ENCODE results near the gene ESRRB. TPM values are rescaled to one million over a fixed set of nuclear protein-coding genes. Genes with fewer than 3 reads are reported as not detected.

Gene ESRRB
- total RNA-seq, 1 donor from 2014 or later = 0.08 TPM

DNA sequence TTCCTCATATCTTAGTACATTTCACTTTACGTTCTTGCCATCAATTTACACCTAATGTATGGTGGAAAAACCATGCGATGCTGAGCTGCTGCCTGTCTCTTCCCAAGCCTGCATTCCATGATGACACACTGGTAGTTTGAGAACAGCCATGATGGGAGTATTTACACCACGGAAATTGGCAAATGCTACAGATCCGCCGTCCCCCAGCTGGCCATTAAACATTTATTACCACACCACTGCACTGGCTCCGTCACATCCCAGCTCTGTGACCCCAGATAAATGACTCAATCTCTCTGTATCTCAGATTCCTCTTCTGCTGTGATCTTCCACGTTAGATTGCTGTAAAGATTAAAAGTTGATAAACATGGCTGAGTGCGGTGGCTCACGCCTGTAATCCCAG is 13.9 kb downstream of the ESRRB start:
- TF ChIP-seq, protein P1, sequence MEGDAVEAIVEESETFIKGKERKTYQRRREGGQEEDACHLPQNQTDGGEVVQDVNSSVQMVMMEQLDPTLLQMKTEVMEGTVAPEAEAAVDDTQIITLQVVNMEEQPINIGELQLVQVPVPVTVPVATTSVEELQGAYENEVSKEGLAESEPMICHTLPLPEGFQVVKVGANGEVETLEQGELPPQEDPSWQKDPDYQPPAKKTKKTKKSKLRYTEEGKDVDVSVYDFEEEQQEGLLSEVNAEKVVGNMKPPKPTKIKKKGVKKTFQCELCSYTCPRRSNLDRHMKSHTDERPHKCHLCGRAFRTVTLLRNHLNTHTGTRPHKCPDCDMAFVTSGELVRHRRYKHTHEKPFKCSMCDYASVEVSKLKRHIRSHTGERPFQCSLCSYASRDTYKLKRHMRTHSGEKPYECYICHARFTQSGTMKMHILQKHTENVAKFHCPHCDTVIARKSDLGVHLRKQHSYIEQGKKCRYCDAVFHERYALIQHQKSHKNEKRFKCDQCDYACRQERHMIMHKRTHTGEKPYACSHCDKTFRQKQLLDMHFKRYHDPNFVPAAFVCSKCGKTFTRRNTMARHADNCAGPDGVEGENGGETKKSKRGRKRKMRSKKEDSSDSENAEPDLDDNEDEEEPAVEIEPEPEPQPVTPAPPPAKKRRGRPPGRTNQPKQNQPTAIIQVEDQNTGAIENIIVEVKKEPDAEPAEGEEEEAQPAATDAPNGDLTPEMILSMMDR (IDR thresholded peaks at IDR 0.05; ENCODE audit: unreplicated experiment) = no peak
- no peaks in the 10 kb centered on the region for H3K36me3 Mint-ChIP-seq (ENCODE audit: low read depth, unreplicated experiment)
- peaks cover 1% of the 10 kb centered on the region for H3K27me3 Mint-ChIP-seq (ENCODE audit: unreplicated experiment)
- H3K9me3 Mint-ChIP-seq (ENCODE audit: unreplicated experiment) = no peaks in the 10 kb centered on the region
- no peak for DNase-seq (ENCODE audit: low spot score)
- no peaks in the 10 kb centered on the region for H3K4me1 Mint-ChIP-seq (ENCODE audit: unreplicated experiment)
- no peak overlapping the region for H3K27ac Mint-ChIP-seq (ENCODE audit: unreplicated experiment)
- H3K4me3 Mint-ChIP-seq (ENCODE audit: unreplicated experiment) = no peak overlapping the region

DNA sequence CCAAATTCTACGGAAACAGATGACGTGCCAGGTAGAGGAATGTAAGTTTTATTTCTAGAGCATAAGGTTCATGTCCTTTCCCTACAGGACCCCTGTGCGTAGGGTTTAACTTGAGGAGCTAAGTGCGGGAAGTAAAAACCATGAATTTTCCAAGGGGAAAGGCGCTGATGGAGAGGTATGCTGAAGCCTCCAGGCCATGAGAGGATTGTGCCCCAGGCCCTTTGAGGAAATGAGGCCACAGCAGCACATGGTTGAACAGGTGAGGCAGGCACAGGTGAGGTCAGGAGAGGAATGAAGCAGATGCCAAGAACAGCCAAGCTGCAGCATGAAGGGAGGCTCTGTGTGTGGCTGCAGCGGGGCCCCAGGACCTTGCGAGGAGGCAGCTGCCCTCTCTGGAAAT is 14.7 kb downstream of the ESRRB start:
- no peak for DNase-seq (ENCODE audit: low spot score)
- Mint-ChIP-seq H3K4me3 (ENCODE audit: unreplicated experiment) (no peak overlapping the region), H3K27ac (ENCODE audit: unreplicated experiment) (no peak overlapping the region), H3K9me3 (ENCODE audit: unreplicated experiment) (no peaks in the 10 kb centered on the region), H3K4me1 (ENCODE audit: unreplicated experiment) (no peaks in the 10 kb centered on the region), H3K27me3 (ENCODE audit: unreplicated experiment) (peaks cover 1% of the 10 kb centered on the region), H3K36me3 (ENCODE audit: low read depth, unreplicated experiment) (no peaks in the 10 kb centered on the region)
- TF ChIP-seq, protein P1 (IDR thresholded peaks at IDR 0.05; ENCODE audit: unreplicated experiment) = no peak

DNA sequence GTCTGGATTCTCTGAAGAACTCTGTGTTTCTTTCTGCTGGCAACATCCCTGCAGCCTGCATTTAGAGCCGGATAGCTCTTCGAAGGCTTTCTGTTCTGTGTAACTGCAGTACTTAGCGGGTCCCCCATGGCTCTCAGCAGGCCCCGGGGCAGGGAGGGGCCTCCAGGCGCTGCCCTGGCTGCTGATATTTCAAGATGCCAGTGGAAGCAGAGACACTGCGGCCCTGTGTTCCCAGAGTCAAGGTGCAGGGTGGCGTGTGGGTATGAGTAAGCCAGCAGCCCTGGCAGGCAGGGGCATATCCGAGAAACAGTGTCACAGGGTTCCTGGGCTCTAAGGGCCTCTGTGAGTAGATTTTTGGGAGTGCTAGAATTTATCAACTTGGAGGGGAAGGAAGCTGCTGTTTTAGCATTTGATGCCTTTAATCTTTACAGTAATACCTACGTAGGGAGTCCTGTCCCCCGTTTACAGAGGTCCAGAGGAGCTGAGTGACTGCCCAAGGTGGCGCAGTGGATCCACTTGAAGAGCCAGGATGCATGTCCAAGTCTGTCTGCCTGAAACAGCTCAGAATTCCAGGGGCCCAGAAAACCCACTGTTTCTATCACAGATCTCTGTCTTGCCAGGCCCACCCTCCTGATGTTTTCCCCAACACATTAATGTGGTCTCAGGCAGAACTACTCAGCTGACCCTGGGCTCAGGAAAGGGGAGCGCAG is 16.2 kb downstream of the ESRRB start:
- no peak for DNase-seq (ENCODE audit: low spot score)
- Mint-ChIP-seq H3K4me3 (ENCODE audit: unreplicated experiment) (no peak overlapping the region), H3K27me3 (ENCODE audit: unreplicated experiment) (peaks cover 1% of the 10 kb centered on the region), H3K4me1 (ENCODE audit: unreplicated experiment) (no peaks in the 10 kb centered on the region), H3K9me3 (ENCODE audit: unreplicated experiment) (no peaks in the 10 kb centered on the region), H3K36me3 (ENCODE audit: low read depth, unreplicated experiment) (no peaks in the 10 kb centered on the region), H3K27ac (ENCODE audit: unreplicated experiment) (no peak overlapping the region)
- TF ChIP-seq, protein P1 (IDR thresholded peaks at IDR 0.05; ENCODE audit: unreplicated experiment) = no peak

DNA sequence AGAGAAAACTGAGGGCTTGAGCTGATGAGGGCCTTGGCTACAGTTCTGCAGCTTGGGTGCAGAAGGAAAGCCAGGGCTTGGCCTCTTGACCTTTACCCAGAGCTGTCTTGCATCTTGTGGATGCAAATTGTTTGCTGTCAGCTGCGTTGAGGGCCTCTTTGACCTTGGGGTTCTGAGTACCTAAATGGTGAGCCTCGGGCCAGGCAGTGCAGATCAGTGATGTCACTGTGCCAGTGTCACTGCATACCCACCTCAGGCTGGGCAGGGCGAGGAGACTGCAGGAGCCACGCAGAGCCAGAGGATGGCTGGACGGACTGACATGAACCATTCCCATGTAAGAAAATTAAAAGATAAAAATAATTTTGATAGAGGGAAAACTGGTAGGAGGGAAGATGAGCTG is 18.6 kb downstream of the ESRRB start:
- Mint-ChIP-seq H3K27me3 (ENCODE audit: unreplicated experiment) (peaks cover 3% of the 10 kb centered on the region), H3K27ac (ENCODE audit: unreplicated experiment) (no peak overlapping the region), H3K4me3 (ENCODE audit: unreplicated experiment) (no peak overlapping the region), H3K36me3 (ENCODE audit: low read depth, unreplicated experiment) (no peaks in the 10 kb centered on the region), H3K9me3 (ENCODE audit: unreplicated experiment) (no peaks in the 10 kb centered on the region), H3K4me1 (ENCODE audit: unreplicated experiment) (no peaks in the 10 kb centered on the region)
- no peak for DNase-seq (ENCODE audit: low spot score)
- TF ChIP-seq, protein P1 (IDR thresholded peaks at IDR 0.05; ENCODE audit: unreplicated experiment) = no peak

DNA sequence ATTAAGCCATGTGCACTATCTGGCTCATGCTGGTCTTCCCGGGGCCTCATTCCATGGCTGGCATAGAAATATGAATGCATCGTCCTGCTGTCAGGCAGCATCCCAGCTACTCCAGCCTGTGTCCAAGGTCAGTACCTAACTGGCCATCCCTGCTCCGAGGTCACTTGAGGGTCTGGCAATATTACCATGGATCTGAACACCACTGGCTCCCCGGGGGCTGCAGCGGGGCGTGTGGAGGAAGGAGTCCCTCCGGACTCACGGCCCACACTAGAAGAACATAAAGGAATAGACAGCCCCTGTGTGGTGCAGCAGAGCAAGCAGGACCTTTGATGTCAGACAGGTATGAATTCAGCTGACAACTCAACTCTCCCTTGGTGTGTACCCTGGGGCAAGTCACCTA is 19.2 kb downstream of the ESRRB start:
- no peaks in the 10 kb centered on the region for H3K4me1 Mint-ChIP-seq (ENCODE audit: unreplicated experiment)
- peaks cover 3% of the 10 kb centered on the region for H3K27me3 Mint-ChIP-seq (ENCODE audit: unreplicated experiment)
- TF ChIP-seq, protein P1 (IDR thresholded peaks at IDR 0.05; ENCODE audit: unreplicated experiment) = no peak
- no peaks in the 10 kb centered on the region for H3K9me3 Mint-ChIP-seq (ENCODE audit: unreplicated experiment)
- no peak for DNase-seq (ENCODE audit: low spot score)
- no peaks in the 10 kb centered on the region for H3K36me3 Mint-ChIP-seq (ENCODE audit: low read depth, unreplicated experiment)
- no peak overlapping the region for H3K27ac Mint-ChIP-seq (ENCODE audit: unreplicated experiment)
- no peak overlapping the region for H3K4me3 Mint-ChIP-seq (ENCODE audit: unreplicated experiment)
